Glomerular visceral epithelial cell (primary cell): ENCODE measurements around the gene MYBPC1.
"Not testable (repeated sequence)": the region's sequence is repeated elsewhere in the genome, so short reads cannot be mapped to it uniquely, and the experiment has no call there.

ENCODE experiments used
- DNase-seq: peaks from one replicate; pipeline ENCODE4 v3.0.0-alpha.2; 2016; ENCODE audit errors: extremely low spot score

The MYBPC1 gene

DNA sequence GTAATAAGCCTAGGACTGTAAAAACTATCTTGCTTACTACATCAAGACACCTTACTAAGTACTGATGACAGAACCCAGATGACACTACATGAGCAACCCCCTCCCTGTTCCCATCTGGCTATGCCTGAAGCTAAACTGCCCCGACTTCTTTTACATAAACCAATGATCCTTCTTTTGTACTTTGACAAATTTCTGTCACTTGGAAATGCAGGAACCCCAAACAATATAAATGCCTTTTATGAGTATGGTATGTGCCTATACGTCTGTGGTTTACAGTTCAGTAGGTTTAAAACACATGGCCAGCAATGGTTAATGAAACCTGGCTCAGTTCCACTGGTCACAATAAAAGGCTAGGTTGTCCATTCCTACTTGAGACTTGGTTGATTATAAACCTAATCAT is 138.4 kb downstream of the MYBPC1 start:
- DNase-seq, result peak; percentile 11

GRCh38 chr12:101734482-101734881 is 139.7 kb downstream of the MYBPC1 start:
- not testable (repeated sequence) for DNase-seq
